ENCODE measurements around the gene FGD1. TPM values are rescaled to one million over a fixed set of nuclear protein-coding genes. Genes with fewer than 3 reads are reported as not detected.
"Not testable (repeated sequence)": the region's sequence is repeated elsewhere in the genome, so short reads cannot be mapped to it uniquely, and the experiment has no call there.

The FGD1 gene
- total RNA-seq = under 1 TPM in 1 of 3 donors, not detected in 2; 0.07 TPM
- not detected for total RNA-seq (2013)

DNA sequence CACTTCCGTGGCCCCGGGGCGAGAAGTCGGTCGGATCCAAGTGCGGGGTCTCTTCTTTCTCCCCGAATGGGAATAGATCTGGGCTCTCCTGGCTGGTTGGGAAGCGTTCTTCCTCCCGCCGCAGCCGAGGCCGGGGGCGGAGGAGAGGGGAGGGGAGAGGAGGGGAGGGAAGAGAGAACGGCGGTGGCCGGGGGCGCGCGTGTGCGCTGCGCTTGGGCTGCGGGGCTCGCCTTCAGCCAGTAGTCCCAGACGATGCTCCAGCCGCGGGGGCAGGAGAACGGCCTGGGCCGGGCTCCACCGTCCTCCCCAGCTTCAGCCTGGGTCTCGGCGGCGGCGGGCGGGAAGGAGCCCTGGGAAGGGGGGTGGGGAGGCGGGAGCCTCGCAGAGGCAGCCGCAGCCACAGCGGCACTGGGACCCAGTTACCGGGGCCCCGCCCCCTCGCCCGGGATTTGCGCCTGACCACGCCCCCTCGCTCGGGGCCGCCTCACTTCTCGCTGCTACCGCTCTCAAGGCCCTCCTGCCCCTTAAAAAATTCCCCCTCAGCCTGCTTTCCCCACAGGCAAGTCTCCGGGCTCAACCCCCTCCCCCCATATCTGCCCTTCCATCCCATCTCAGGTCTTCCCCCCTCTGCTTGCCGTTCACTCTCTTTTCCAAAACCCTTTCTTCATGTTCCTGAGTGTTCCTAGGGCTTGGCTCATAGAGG lies at the start of gene FGD1:
TSS of gene FGD1 (minus strand) at position 421 of the 703 bp plus-strand sequence. CDS start 802 bp downstream, outside the sequence.
- WGBS (ENCODE audit: insufficient coverage) = 2% methylated on average over 27 of the region's 51 CpGs
- Mint-ChIP-seq H3K9me3 (no peaks in the 10 kb centered on the region), H3K27me3 (ENCODE audit: low read depth in 2 of 2) (peaks cover 48 to 49% of the 10 kb centered on the region in 2 donors), H3K4me1 (peaks cover 6 to 14% of the 10 kb centered on the region in 2 donors), H3K27ac (no peak within 1 kb of the TSS), H3K4me3 (peak within 1 kb of the TSS; percentile 72), H3K36me3 (no peaks in the 10 kb centered on the region)
- peak in 1 of 2 donors; percentile 54 for DNase-seq
- peak within 1 kb of the TSS; percentile 18 for H3K4me3 ChIP-seq (ENCODE audit: low read length)
- H3K27ac ChIP-seq (ENCODE audit: low read length) = no peak within 1 kb of the TSS
- H3K4me1 ChIP-seq (ENCODE audit: control insufficient read depth, insufficient read depth, low read length) = peaks cover 4% of the 10 kb centered on the region
- TF ChIP-seq CTCF (IDR thresholded peaks at IDR 0.05) = no peak
- ATAC-seq = peak; percentile 24 to 57 (median 55)
- H3K36me3 ChIP-seq (ENCODE audit: control insufficient read depth, insufficient read depth, low read length) = no peaks in the 10 kb centered on the region
- no peaks in the 10 kb centered on the region for H3K9me3 ChIP-seq (ENCODE audit: control insufficient read depth, insufficient read depth, low read length)
- peaks cover 6% of the 10 kb centered on the region for H3K27me3 ChIP-seq (ENCODE audit: control insufficient read depth, insufficient read depth, low read length)
- intact Hi-C loops (cut with micrococcal nuclease) = no loop called here

DNA sequence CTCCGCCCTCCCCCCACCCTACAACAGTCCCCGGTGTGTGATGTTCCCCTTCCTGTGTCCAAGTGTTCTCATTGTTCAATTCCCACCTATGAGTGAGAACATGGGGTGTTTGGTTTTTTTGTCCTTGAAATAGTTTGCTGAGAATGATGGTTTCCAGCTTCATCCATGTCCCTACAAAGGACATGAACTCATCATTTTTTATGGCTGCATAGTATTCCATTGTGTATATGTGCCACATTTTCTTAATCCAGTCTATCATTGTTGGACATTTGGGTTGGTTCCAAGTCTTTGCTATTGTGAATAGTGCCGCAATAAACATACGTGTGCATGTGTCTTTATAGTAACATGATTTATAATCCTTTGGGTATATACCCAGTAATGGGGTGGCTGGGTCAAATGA lies 46.2 kb upstream of the FGD1 start:
- H3K4me1 Mint-ChIP-seq; H3K27ac ChIP-seq (ENCODE audit: low read length); H3K27me3 ChIP-seq (ENCODE audit: control insufficient read depth, insufficient read depth, low read length); H3K4me1 ChIP-seq (ENCODE audit: control insufficient read depth, insufficient read depth, low read length); intact Hi-C loops (cut with micrococcal nuclease); H3K4me3 ChIP-seq (ENCODE audit: low read length); H3K27ac Mint-ChIP-seq; H3K4me3 Mint-ChIP-seq; DNase-seq; H3K9me3 Mint-ChIP-seq; H3K36me3 Mint-ChIP-seq; ATAC-seq; H3K9me3 ChIP-seq (ENCODE audit: control insufficient read depth, insufficient read depth, low read length); H3K27me3 Mint-ChIP-seq (ENCODE audit: low read depth in 2 of 2): not testable (repeated sequence)
- no CpG with 5 or more reads among the region's 4 CpGs for WGBS (ENCODE audit: insufficient coverage)
- H3K36me3 ChIP-seq (ENCODE audit: control insufficient read depth, insufficient read depth, low read length) = peaks cover 46% of the 10 kb centered on the region

- WGBS (ENCODE audit: insufficient coverage) = 100% methylated on average over 4 of the region's 4 CpGs
- Mint-ChIP-seq H3K27me3 (ENCODE audit: low read depth in 2 of 2) (no peaks in the 10 kb centered on the region), H3K27ac (no peak overlapping the region), H3K9me3 (no peaks in the 10 kb centered on the region), H3K36me3 (no peaks in the 10 kb centered on the region), H3K4me1 (peaks cover 0 to 3% of the 10 kb centered on the region in 2 donors), H3K4me3 (no peak overlapping the region)
- Histone ChIP-seq H3K36me3 (ENCODE audit: control insufficient read depth, insufficient read depth, low read length) (peaks cover 44% of the 10 kb centered on the region), H3K27me3 (ENCODE audit: control insufficient read depth, insufficient read depth, low read length) (no peaks in the 10 kb centered on the region), H3K4me3 (ENCODE audit: low read length) (no peak overlapping the region), H3K27ac (ENCODE audit: low read length) (no peak overlapping the region), H3K4me1 (ENCODE audit: control insufficient read depth, insufficient read depth, low read length) (no peaks in the 10 kb centered on the region), H3K9me3 (ENCODE audit: control insufficient read depth, insufficient read depth, low read length) (no peaks in the 10 kb centered on the region)
- no peak for TF ChIP-seq CTCF (IDR thresholded peaks at IDR 0.05)
- no peak for DNase-seq
- intact Hi-C loops (cut with micrococcal nuclease) = no loop called here
- no peak for ATAC-seq
These were observed 44.3 kb upstream of the FGD1 start for GRCh38 chrX:54540289-54540688.

DNA sequence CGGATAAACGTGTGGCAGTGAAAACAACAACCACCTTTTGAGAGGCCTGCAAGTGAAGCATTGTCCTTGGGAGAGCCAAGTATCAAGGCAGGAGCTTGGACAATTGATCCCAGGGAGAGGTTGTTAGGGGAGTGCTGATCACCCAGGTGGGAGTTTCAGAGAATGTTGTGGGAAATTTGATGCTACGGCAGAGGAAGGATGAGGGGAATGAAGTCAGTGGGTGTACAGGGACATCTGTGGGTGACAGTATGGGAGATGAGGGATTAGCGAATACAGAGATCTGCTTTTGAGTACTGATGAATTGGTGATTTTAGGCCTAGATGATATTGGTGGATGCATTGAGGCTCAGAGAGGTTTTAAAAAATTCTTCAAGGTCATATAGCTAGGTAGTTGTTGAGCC lies 38.2 kb upstream of the FGD1 start:
- TF ChIP-seq CTCF (IDR thresholded peaks at IDR 0.05) = no peak
- peaks cover 26 to 31% of the 10 kb centered on the region in 2 donors for H3K4me1 Mint-ChIP-seq
- peak overlapping the region; percentile 7 for H3K4me3 Mint-ChIP-seq
- DNase-seq (no peak), ATAC-seq (no peak)
- H3K27me3 Mint-ChIP-seq (ENCODE audit: low read depth in 2 of 2) = no peaks in the 10 kb centered on the region
- peak overlapping the region in 1 of 2 donors; percentile 48 for H3K27ac Mint-ChIP-seq
- no peaks in the 10 kb centered on the region for H3K36me3 Mint-ChIP-seq
- Histone ChIP-seq H3K9me3 (ENCODE audit: control insufficient read depth, insufficient read depth, low read length) (peaks cover 4% of the 10 kb centered on the region), H3K27ac (ENCODE audit: low read length) (no peak overlapping the region), H3K27me3 (ENCODE audit: control insufficient read depth, insufficient read depth, low read length) (no peaks in the 10 kb centered on the region), H3K4me1 (ENCODE audit: control insufficient read depth, insufficient read depth, low read length) (peaks cover 25% of the 10 kb centered on the region), H3K36me3 (ENCODE audit: control insufficient read depth, insufficient read depth, low read length) (peaks cover 13% of the 10 kb centered on the region), H3K4me3 (ENCODE audit: low read length) (no peak overlapping the region)
- WGBS (ENCODE audit: insufficient coverage) = 94% methylated on average over 4 of the region's 4 CpGs
- no peaks in the 10 kb centered on the region for H3K9me3 Mint-ChIP-seq
- intact Hi-C loops (cut with micrococcal nuclease) = loop anchor here (5.0 kb wide), 1 partner anchor 273 kb away; the partner anchor contains the start of gene MAGED2

All from natural killer cell (primary cell).